HG03064 (cell line): Measurements from ENCODE around the gene RAX.

ENCODE experiments used
- ATAC-seq: cut with Tn5 transposase; IDR thresholded peaks from one replicate; pipeline ENCODE4 v1.9.1; 2021; ENCODE audit warnings: low read depth; ENCODE audit not compliant: unreplicated experiment

RAX gene

DNA sequence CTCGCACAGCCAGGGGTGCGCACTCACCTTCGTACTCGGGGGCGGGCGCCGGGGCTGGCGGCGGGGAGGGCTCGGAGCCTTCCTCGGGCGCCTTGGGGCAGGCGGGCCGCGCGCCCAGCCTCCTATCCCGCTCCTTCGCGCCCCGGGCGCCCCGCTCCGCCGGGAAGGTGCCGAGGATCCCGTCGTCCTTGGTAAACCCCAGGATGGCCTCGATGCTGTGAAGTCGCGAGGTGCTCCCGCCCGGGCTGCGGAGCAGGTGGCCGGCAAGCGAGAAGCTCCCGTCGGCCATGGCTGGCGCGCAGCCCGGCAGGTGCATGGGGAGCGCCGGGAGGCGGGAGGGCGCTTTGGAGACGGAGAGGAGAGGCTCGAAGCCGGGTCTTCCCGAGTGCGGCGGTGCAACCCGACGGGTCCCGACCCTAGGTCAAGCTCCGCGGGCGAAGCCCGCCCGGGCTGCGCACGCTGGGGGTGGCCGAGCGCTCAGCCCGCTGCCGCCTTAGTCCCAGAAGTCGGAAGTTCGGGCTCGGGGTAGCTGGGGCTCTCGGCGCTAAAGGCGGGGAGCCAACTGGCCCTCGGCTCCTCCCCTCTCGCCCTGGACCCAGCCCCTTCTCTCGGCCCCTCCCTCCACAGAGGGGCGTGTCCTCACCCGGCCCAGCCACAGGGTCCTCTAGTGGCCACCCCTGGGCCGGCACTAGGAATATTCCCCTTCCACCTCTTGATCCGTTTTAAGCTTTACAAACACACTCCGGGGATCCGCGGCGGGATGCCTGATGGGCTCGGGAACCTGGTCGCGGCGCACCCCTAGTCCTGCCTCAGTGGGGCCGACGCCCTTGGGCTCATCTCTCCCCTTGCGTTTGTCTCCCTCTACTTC is at the start of gene RAX:
Gene RAX (minus strand): TSS at position 564 of the 868 bp plus-strand sequence. CDS start 248 bp downstream, at position 316.
- ATAC-seq, result no peak

DNA sequence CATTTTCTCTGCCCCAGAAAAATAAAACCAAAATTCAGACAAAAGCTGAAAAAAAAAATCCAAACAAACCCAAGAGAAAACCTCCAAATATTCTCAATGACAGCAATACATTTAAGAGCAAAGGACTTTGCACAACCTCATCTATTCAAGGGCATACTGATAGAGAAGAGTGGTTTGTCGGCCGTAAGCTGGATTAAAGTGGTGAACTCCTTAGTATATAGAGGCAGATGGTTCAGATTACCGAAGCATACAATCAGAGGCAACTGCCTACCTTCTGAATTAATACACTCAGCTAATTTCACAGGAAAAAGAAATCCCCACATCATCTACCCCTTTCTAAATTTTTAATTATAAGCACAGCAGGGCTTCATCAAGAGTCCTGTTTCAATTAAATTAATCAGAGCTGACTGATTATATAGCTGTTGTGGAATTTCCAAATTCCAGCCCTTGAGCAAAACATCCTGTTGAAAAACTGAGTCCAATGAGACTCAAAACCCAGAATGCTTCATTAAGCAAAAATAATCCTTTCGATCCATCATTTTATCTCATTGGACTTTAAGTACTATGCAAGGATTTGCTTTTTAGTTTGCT is 45.3 kb upstream of the RAX start, which contains the start of gene CPLX4:
Gene CPLX4 (minus strand): TSS at position 190 of the 591 bp plus-strand sequence. CDS start 187 bp downstream, at position 3.
- ATAC-seq, result no peak

DNA sequence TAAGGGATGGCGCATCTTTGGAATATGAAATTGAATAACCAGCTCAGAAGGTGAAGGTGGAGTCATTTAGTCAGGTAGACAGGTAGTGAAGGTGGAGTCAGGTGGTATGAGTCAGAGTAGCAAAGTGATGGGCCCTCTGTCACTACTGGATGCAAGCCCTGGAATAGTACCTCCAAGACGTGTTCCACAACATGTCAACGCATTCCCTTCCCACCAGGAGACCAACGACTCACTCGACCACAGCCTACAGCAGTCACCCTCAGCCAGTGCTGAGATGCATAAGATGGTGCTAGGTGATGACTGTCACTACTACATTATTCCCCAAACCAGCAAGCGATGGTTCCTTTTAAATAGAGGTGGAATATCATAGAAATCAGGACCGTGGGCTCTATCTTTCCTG is 38.4 kb upstream of the RAX start:
- ATAC-seq, result no peak

DNA sequence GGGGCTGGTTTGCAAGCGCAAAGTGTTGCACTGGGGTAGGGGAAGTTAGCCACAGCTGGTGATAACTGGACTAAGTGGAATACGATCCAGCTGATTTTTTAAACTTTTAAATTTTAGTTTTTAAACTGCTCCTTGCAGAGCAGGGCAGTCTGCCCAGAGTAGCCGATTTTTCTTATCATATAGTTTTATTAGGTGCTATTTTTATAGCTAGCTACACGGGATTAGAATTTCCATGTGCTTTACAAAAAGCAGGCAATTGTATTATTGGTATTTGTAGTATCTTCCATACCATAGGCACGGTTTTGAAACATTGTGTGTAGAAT is 35.6 kb upstream of the RAX start:
- ATAC-seq, result no peak

DNA sequence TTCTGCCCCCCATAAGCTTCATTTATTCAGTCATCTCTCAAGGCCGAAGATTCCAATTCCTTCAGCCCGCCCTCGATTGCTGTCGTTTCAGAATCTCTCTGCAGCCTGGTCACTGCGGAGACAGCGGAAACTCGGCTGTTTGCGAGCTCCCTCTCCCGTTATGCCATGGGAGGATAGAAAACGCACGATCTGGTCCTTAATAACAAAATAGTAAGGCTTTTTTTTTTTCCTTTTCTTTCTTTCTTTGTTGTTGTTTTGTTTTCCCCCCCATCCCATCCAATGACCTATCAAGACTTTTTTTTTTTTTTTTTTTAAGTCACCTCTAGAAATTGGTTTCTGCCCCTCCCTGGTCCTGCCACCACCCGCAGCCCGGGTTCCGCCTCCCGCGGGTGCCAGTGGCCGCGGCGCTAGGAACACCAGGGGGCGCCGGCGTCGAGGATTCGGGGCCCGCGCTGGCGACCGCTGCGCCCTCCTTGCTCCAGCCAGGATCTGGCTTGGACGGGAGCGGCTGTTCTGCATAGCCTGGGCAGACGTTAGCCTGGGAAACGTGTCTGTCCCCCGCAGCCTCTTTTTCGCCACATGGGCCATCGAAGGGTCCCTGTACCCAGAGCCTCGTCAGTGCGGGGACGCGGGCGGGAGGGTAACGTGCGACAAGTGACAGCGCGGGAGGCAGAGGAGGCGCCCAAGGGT is 35.1 kb upstream of the RAX start:
- ATAC-seq, result peak; percentile 85

DNA sequence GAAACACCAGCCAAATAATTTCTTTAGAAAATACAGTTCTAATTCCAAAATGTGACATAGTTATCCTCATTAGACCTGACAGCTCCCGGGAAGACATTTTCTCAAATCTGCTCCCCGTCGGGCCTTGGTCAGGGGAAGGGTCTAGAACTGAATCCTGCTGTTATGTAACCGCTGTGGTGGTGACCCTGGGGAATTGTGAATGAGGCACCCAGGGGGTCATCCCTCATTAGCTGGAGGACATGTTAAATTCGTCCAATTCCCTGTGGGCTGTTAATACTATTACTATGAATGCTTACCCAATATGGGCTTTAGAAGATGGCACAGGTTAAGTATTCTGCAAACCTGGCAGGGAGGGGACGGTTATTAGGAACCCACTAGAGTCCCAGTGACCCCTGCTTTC is 33.4 kb upstream of the RAX start:
- ATAC-seq, result no peak

DNA sequence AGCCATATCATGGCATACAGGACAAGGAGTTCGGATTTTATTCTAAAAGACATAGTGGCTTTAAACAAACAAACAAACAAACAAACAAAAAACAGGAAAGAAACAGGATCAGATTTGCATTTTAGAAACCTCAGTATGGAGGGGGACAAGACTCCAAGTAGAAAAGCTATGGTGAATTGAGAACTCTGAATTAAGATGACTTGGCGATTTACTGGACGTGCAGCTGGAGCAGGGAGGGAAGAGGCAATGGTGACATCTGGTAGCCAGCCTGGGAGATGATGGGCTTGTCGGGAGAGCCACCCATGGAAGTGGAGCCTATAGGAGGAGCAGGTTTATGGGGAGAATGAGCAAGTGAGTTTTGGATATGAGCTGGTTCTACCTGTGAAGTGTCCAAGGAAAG is 32.0 kb upstream of the RAX start:
- ATAC-seq, result no peak

DNA sequence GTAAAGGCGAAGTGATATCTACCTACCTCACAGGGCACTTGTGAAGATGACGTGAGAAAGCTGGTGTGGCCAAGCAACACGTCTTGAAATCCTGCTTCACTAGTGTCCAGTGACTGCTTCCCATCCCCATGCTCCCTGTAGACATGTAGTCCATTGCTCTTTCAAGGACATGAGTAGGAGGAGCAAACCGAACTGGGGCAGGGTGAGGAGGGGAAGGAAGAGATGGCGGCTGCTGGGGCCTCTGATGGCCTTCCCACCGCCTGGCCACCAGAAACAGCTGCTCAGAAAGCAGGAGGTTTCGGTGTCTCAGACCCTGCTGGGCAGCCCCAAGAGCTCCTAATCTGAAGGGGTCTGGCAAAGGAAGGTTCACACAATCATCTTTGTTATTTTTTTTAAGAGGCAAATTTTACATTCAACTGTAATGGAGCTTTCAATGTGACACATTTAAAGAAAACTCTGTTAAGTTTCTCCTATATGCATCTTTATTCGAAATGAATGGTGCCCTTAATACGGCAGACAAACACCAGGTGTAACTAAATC is 30.5 kb upstream of the RAX start:
- no peak for ATAC-seq

DNA sequence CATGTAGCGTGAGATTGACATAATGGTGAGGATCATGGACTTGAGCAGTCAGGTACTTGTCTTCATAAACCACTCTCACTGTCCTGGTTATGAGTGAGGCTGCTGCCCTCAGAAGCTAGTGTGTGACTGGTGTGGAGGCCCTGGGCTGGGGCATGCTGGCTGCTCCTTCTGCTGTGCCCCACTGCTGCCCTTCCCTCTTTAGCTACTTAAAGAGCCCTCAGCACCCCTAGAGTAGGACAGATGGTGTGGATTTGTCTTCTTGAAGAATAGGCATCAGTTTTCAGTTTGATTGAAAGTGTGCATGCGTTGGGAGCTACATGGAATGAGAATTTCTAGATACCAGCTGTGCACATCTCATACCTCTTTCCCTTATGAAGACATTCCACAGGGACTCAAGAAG is 29.8 kb upstream of the RAX start:
- no peak for ATAC-seq

DNA sequence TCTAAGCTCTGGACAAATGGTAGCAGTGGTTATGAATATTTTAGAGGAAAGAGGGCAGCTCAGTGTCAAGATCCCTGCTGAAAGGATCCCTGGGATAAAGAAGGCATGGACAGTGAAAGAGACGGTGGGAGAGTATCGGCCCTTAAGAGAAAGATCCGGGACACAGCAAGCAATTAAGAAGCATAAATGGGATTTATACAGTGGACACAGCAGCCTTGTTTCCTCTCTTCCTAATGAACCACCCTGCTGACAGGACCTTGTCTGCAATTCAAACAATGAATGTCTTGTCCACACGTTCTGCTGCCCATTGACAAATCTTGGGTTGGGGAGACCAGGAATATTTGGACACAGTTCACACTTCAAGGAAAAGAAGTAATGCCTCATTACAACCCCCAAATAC is 28.7 kb upstream of the RAX start:
- ATAC-seq, result no peak

DNA sequence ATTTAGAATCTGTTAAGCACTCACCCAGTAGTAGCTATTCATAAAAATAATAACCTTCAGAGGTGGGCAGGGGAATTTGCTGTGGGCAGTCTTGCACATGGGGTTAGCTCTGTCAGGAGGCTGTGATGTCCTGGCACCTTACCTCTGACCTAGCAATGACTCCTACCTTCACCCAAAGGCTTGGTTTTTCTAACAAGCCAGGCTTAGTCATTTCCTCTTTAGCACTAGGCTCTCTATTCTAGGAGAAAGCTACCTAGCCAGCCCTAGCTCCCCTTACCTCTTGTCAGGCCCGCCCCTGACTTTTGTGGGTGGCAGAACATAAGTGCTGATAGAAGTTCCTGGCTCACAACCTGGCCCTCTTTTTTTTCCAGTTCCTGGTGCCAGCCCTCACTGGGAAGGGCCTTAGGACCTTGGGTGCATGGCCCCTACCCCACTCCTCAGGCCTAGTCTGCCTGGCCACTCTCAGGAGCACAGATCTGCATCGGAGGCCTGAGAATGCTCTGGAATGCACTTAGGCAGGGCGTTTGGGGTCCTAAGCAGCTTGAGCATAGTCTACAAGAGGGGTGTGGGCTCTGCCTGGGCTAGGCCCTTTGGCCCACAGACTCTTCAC is 27.5 kb upstream of the RAX start:
- no peak for ATAC-seq

DNA sequence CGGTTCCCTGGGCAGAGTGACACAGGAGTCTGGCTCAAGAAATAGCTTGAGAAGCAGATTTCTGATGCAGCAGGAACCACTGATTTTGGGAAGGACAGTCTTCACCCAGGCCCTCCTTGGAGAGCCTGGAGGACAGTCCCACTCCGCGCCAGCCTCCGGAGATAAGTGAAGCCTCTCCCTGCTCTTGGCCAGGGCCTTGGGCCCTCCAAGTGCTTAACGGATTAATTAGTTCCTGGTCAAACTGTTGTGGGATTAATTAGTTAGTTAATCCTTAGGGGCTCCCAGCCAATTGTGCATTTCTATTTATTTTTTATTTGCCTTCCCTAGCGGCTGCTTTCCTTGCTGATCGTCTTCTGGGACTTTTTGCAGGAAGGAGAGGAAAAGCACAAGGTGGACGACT is 25.6 kb upstream of the RAX start:
- no peak for ATAC-seq

DNA sequence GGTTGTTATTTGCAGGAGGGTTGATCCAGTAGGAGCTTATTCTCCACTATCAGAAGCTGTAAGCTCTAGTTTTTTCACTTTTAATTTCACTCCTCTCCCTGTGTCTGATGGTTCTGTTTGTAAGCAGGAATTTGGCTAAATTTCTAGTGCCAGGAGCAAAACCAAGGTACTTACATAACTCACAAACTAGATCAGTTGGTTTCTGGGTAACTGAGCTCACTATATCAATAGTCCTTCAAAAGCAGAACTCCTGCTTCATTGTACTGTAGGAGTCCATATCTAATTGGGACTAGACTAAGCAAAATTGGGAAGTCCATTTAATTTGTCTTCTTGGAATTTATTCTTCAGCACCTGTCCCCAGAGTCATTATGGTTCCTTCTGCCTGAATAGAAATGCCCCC is 20.1 kb upstream of the RAX start:
- ATAC-seq, result no peak

DNA sequence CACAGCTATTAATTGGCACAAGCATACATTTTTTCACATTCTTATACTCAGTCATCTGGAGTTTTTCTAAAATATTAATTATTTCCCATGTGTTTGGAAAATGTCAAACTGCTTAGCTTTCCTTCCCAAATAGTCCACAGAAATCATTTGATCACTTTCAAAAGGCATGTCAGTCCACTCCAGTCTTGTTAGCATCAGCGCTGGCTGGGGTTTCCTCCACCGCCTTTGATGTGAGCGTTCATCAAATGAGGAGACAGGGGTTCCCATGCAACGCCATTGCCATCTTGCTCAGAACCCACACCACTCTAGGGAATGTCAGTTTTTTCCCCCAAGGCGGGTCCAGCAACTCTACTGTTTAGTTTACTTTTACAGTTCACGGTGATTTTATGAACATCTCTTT is 13.1 kb upstream of the RAX start:
- no peak for ATAC-seq

DNA sequence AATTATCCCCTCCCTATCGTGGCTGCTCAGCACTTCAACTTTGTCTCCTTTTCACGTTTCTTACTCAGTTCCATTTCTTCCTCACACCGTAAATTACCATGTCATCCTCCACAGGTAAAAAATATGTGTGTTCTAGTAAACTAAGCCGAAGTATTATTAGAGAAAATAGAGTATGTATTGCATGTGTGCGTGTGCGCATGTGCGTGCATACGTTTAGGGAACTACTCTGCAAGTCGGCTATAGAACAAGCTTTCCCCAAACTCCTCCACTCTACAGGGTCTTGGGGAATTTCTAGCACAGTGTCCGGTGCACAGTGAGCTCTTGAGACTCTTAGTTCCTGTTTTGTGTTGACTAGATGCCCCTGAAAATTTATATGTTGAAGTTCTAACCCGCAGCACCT is 9.1 kb upstream of the RAX start:
- no peak for ATAC-seq

DNA sequence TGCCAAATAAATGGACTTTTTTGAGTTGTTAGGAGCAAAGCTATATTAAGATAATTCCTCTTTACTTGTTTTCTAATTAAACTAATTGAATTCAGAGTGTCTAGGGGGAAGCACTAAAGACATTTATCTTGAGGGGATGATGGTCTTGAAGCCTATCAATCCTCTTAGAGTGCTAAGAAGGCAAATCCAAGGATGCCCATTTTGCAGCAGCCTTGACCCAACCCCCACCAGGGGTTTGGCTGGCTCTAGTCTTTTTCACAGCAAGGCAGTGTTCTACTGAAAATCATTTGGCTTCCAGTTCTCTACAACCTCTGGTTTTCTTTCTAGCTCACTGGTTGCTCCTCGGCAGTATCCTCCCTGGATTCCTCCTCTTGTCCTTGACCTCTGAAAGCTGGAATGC is 6.5 kb upstream of the RAX start:
- ATAC-seq, result no peak

DNA sequence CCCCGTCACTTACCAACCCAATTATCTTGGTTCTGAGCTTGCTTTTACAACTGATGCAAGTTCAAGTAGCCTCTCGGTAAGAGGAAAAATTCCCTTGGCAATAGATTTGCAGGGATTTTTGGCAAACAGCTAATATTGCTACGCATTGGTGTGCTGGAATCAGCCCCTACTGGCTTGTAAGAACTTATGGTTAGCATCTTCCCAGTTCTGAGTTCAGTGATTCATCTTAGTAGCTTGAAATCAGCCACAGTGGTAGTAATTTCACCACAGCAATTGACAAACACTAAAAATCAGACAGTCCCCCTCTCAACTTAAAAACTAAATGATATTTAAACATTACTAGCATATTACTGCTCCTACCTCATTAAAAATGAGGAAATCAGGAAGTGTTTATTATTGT is 5.9 kb upstream of the RAX start:
- no peak for ATAC-seq

DNA sequence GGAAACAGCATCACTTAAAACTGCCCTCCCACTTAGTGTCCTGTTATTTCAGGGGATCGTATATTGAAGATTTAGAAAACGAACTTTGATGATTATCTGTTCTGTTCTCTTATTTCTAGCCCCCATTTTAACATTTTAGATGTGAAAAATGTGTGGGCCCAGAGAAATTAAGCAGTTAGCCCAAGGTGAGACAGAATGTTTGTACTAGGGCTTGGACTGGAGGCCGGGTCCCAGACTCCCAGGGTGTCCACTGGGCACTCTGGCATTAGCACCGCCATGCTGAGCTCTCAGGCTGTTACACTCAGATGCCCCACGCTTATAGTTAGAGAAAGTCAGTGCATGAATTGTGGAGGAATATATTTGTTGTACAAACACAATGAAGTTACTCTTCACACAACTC is 5.5 kb upstream of the RAX start:
- ATAC-seq, result no peak

DNA sequence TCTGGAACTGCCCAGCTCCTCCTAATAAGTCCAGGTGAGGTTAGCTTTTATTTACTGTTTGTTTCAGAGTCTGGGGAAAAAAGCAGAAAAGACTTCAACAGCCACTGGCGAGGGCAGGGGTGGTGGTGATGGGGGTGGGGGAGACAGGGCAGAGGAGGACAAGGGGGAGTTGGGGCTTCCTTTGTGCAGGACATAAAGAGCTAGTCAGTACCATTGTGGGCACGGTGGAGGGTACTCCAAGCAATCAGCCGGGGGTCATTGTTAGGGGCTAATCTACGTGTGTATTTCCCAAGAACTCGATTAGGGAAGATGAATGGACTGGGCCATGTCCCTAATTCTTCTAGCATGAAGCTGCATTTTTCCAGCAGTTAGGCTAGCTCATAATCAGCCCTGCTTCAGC is 2.8 kb upstream of the RAX start:
- no peak for ATAC-seq

DNA sequence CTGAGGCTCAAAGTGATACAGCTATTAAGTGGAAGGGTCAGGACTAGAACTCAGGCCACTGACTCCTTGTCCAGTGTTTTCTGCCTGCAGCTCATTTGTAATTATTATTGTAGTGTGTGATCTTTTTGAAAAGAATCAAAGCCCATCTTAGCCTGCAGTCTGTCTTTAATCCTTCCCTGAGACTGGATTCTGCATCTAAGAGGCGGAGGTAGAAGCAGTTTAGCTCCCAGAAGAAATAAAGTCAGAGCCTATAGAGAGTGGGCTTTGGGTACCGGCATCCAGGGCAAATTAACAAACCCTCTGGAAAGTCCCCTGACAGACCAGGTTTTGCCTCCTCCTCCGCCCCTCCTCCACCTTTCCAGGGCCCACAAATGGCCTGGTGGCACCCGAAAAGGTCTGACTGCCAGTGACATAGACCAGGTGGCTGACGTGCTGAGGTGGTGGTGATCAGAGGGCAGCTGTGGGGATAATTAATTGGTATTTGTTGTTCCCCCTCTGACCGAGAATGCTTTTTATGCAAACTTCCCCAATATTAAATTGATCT is 2.2 kb upstream of the RAX start:
- no peak for ATAC-seq

DNA sequence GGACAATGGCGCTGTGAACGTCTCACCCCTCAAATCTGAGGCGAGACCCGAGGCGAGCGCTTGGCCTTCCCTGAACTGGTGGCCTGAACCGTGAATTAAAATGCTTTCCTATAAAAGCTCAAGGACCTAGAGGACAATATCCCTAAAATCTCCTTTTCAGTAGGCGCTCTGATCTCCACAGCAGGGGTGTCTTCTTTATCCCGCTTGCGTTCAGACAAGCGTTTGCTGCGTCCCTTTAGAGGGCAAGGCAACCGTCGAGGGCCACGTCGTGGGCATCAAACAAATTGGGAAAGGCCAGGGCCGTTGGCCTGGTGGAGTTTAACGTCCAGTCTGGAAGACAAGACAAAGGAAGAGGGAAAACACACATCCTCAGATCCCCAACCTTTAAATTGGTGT is 1.3 kb upstream of the RAX start:
- no peak for ATAC-seq
